SU-DHL-6 (cell line): Measurements from ENCODE around the gene CARD19.
"Not testable (repeated sequence)": the region's sequence is repeated elsewhere in the genome, so short reads cannot be mapped to it uniquely, and the experiment has no call there.

Experiments used
- H2AFZ ChIP-seq: fragments of 200-600 bp; sonication (generic); 2 replicates; pipeline ENCODE4 v1.6.1; 2014; ENCODE audit warnings: low read depth, mild to moderate bottlenecking, moderate library complexity, mixed read lengths, antibody characterized with exemption, low read length; ENCODE audit not compliant: severe bottlenecking
- H3F3A ChIP-seq: fragments of 200-600 bp; shearing (Covaris generic); 2 replicates; pipeline ENCODE4 v1.6.0; 2016; ENCODE audit warnings: antibody characterized with exemption, mild to moderate bottlenecking; ENCODE audit not compliant: insufficient read depth
- H3K27ac ChIP-seq: fragments of 200-600 bp; sonication (generic); 2 replicates; pipeline ENCODE4 v1.5.1; 2016; ENCODE audit warnings: low read depth, mild to moderate bottlenecking, low read length, moderate library complexity, mixed read lengths
- H3K27me3 ChIP-seq: fragments of 200-600 bp; sonication (generic), shearing (Covaris generic); 2 replicates; pipeline ENCODE4 v1.6.0; 2014; ENCODE audit warnings: mild to moderate bottlenecking, low read length
- H3K36me3 ChIP-seq: fragments of 200-600 bp; sonication (generic); 2 replicates; pipeline ENCODE4 v1.6.1; 2014; ENCODE audit warnings: mild to moderate bottlenecking, low read length, mixed read lengths
- H3K4me2 ChIP-seq: fragments of 300-600, 200-600 bp; shearing (Covaris generic), sonication (generic); 2 replicates; pipeline ENCODE4 v1.6.0; 2014; ENCODE audit warnings: low read length, low read depth, mild to moderate bottlenecking; ENCODE audit not compliant: poor library complexity, severe bottlenecking
- H3K4me3 ChIP-seq: fragments of 200-600 bp; sonication (generic); 2 replicates; pipeline ENCODE4 v1.5.1; 2014; ENCODE audit warnings: antibody characterized with exemption, low read length, mild to moderate bottlenecking, mixed read lengths; ENCODE audit not compliant: insufficient read depth, poor library complexity, severe bottlenecking
- H3K79me2 ChIP-seq: fragments of 200-600 bp; sonication (generic); 2 replicates; pipeline ENCODE4 v1.6.1; 2014; ENCODE audit warnings: mild to moderate bottlenecking, low read length, moderate library complexity; ENCODE audit not compliant: insufficient read depth
- H3K9ac ChIP-seq: fragments of 200-600 bp; sonication (generic); 2 replicates; pipeline ENCODE4 v1.7.0; 2014; ENCODE audit warnings: mild to moderate bottlenecking, low read length
- H3K9me2 ChIP-seq: fragments of 200-600 bp; sonication (generic); replicated peaks from 2 replicates; pipeline ENCODE4 v1.6.1; 2014; ENCODE audit warnings: low read length; ENCODE audit not compliant: insufficient read depth
- H3K9me3 ChIP-seq: fragments of 200-600 bp; sonication (generic); 2 replicates; pipeline ENCODE4 v1.6.1; 2014; ENCODE audit warnings: low read length, mixed read lengths; ENCODE audit not compliant: insufficient read depth
- H4K20me1 ChIP-seq: fragments of 200-600 bp; sonication (generic); 2 replicates; pipeline ENCODE4 v1.6.1; 2014; ENCODE audit warnings: low read depth, mild to moderate bottlenecking, antibody characterized with exemption, low read length, moderate library complexity, mixed read lengths
- EZH2phosphoT487 ChIP-seq: fragments of 200-600 bp; sonication (generic), shearing (Covaris generic); conservative IDR thresholded peaks from 2 replicates; pipeline ENCODE4 v1.6.1; 2018; ENCODE audit warnings: mild to moderate bottlenecking, antibody characterized with exemption, low read length, moderate library complexity, mixed read lengths
- TF ChIP-seq, protein P1 (sequence below): fragments of 200-600 bp; sonication (generic); IDR thresholded peaks from one replicate; pipeline ENCODE4 v1.5.1; 2017; ENCODE audit warnings: antibody characterized with exemption, mild to moderate bottlenecking, low read length, moderate library complexity; ENCODE audit not compliant: insufficient read depth, poor library complexity, severe bottlenecking

The CARD19 gene

GRCh38 chr9:93143830-93144530 is 48.0 kb downstream of the CARD19 start:
- H3K27me3 ChIP-seq, result no peaks in the 10 kb centered on the region

DNA sequence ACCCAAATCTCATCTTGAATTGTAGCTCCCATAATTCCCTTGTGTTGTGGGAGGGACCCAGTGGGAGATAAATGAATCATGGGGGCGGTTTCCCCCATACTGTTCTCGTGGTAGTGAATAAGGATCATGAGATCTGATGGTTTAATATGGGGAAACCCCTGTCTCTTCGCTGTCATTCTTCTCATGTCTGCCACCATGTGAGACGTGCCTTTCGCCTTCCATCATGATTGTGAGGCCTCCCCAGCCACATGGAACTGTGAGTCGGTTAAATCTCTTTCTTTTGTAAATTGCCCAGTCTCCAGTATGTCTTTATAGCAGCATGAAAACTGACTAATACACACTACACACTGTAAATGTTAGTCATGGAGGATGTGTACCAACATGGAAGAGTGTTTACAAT is 50.7 kb downstream of the CARD19 start:
- not testable (repeated sequence) for H3F3A ChIP-seq, H3K27ac ChIP-seq, H3K79me2 ChIP-seq, H3K4me2 ChIP-seq, H3K9me2 ChIP-seq, H3K27me3 ChIP-seq, H3K9me3 ChIP-seq, H4K20me1 ChIP-seq, H3K4me3 ChIP-seq, H3K36me3 ChIP-seq, H3K9ac ChIP-seq, H2AFZ ChIP-seq

More at GRCh38 chr9:93143830-93144530, 48.0 kb downstream of the CARD19 start:
- H3K9ac ChIP-seq, result no peak overlapping the region
- H3K4me2 ChIP-seq, result no peak overlapping the region
- H3K9me3 ChIP-seq, result no peaks in the 10 kb centered on the region
- H3K36me3 ChIP-seq, result no peaks in the 10 kb centered on the region
- H3K27ac ChIP-seq, result no peak overlapping the region
- H3K9me2 ChIP-seq, result no peaks in the 10 kb centered on the region
- TF ChIP-seq EZH2phosphoT487, result no peak
- TF ChIP-seq, protein P1, sequence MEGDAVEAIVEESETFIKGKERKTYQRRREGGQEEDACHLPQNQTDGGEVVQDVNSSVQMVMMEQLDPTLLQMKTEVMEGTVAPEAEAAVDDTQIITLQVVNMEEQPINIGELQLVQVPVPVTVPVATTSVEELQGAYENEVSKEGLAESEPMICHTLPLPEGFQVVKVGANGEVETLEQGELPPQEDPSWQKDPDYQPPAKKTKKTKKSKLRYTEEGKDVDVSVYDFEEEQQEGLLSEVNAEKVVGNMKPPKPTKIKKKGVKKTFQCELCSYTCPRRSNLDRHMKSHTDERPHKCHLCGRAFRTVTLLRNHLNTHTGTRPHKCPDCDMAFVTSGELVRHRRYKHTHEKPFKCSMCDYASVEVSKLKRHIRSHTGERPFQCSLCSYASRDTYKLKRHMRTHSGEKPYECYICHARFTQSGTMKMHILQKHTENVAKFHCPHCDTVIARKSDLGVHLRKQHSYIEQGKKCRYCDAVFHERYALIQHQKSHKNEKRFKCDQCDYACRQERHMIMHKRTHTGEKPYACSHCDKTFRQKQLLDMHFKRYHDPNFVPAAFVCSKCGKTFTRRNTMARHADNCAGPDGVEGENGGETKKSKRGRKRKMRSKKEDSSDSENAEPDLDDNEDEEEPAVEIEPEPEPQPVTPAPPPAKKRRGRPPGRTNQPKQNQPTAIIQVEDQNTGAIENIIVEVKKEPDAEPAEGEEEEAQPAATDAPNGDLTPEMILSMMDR, result no peak
- peak overlapping the region; percentile 68 for H2AFZ ChIP-seq
- H4K20me1 ChIP-seq, result no peaks in the 10 kb centered on the region
- no peak overlapping the region for H3K4me3 ChIP-seq
- H3K79me2 ChIP-seq, result no peaks in the 10 kb centered on the region
- no peaks in the 10 kb centered on the region for H3F3A ChIP-seq

DNA sequence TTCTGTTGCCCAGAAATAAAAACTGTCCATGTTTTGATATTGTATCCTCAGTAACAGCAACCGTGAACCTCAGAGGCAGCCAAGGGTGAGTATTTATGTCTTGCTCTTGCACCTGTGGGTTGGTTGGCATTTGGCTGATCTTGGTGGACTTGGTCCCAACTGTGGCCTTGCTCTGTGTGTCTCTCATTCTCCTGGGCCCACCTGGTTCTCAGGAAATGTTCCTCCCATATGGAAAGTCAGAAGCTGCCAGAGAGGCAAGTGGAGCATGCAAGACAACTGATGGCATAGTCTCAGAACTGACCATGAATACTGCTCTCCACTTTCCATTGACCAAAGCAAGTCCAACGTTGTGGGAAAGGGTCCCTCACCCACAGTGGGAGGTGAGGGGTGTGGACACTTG is 51.6 kb downstream of the CARD19 start:
- Histone ChIP-seq H3K36me3 (no peaks in the 10 kb centered on the region), H3F3A (no peaks in the 10 kb centered on the region), H4K20me1 (no peaks in the 10 kb centered on the region), H3K27ac (no peak overlapping the region), H3K9me3 (no peaks in the 10 kb centered on the region), H2AFZ (no peak overlapping the region), H3K4me2 (no peak overlapping the region), H3K79me2 (no peaks in the 10 kb centered on the region), H3K27me3 (no peaks in the 10 kb centered on the region), H3K9ac (no peak overlapping the region), H3K9me2 (no peaks in the 10 kb centered on the region), H3K4me3 (no peak overlapping the region)
- TF ChIP-seq EZH2phosphoT487, result no peak
- TF ChIP-seq, protein P1, result no peak

DNA sequence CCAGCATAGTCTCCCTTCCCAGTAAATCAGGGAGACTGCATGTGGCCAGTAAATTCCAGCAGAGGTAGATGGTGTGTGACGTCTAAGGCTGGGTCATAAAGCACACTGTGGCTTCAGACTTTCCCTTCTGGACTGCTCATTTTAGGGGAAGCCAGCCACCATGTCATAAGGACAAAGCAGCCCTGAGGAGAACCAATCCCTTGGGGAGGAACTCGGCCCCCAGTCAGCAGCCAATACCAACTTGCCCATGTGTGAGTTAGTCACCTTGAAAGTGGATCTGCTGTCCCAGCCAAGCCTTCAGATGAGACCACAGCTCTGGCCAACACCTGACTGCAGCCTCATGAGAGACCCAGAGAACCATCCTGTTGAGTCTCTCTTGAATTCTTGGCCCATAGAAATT is 52.7 kb downstream of the CARD19 start:
- no peaks in the 10 kb centered on the region for H3K79me2 ChIP-seq
- no peak overlapping the region for H2AFZ ChIP-seq
- no peak overlapping the region for H3K4me2 ChIP-seq
- H3K9me3 ChIP-seq, result no peaks in the 10 kb centered on the region
- no peaks in the 10 kb centered on the region for H3F3A ChIP-seq
- H3K9me2 ChIP-seq, result no peaks in the 10 kb centered on the region
- no peak overlapping the region for H3K4me3 ChIP-seq
- no peaks in the 10 kb centered on the region for H4K20me1 ChIP-seq
- no peak for TF ChIP-seq EZH2phosphoT487
- TF ChIP-seq, protein P1, result no peak
- no peak overlapping the region for H3K9ac ChIP-seq
- H3K36me3 ChIP-seq, result no peaks in the 10 kb centered on the region
- H3K27ac ChIP-seq, result no peak overlapping the region
- no peaks in the 10 kb centered on the region for H3K27me3 ChIP-seq
